Neural cell (in vitro differentiated cells): ENCODE results near the gene GSK3B.

Experiments
- CTCF ChIP-seq: fragments of 450-650 bp; IDR thresholded peaks from 2 replicates; pipeline ENCODE4 v1.5.1; 2014; ENCODE audit warnings: antibody characterized with exemption, mild to moderate bottlenecking, moderate library complexity; ENCODE audit not compliant: poor library complexity, severe bottlenecking
- EP300 ChIP-seq: fragments of 450-650 bp; conservative IDR thresholded peaks from 2 replicates; pipeline ENCODE4 v1.6.1; 2014; ENCODE audit warnings: antibody characterized with exemption, mild to moderate bottlenecking, moderate library complexity; ENCODE audit not compliant: poor library complexity, severe bottlenecking
- EZH2 ChIP-seq: fragments of 200-600, 300-800 bp; shearing (Covaris generic), sonication (generic); IDR thresholded peaks from 2 replicates; pipeline ENCODE4 v1.6.1; 2014; ENCODE audit warnings: antibody characterized with exemption, low read length, borderline replicate concordance, mild to moderate bottlenecking; ENCODE audit not compliant: insufficient read depth, poor library complexity, severe bottlenecking
- MXI1 ChIP-seq: fragments of 450-650 bp; conservative IDR thresholded peaks from 2 replicates; pipeline ENCODE4 v1.6.1; 2014; ENCODE audit warnings: antibody characterized with exemption, mild to moderate bottlenecking; ENCODE audit not compliant: poor library complexity, severe bottlenecking
- POLR2AphosphoS5 ChIP-seq: IDR thresholded peaks from 2 replicates; pipeline ENCODE4 v1.6.1; 2012
- RAD21 ChIP-seq: fragments of 450-650 bp; conservative IDR thresholded peaks from 2 replicates; pipeline ENCODE4 v1.6.1; 2014; ENCODE audit warnings: antibody characterized with exemption, mild to moderate bottlenecking, moderate library complexity
- REST ChIP-seq: IDR thresholded peaks from 2 replicates; pipeline ENCODE4 v1.6.1; 2012; ENCODE audit warnings: borderline replicate concordance
- SMC3 ChIP-seq: fragments of 450-650 bp; conservative IDR thresholded peaks from 2 replicates; pipeline ENCODE4 v1.6.1; 2014; ENCODE audit warnings: antibody characterized with exemption, mild to moderate bottlenecking, moderate library complexity; ENCODE audit not compliant: poor library complexity

GRCh38 chr3:120100711-120101110, 6.5 kb upstream of the GSK3B start:
- TF ChIP-seq RAD21 (no peak), CTCF (no peak), EP300 (no peak), POLR2AphosphoS5 (no peak), MXI1 (no peak), SMC3 (no peak), EZH2 (no peak), REST (no peak)
